Activated CD4-positive, alpha-beta memory T cell treated with anti-CD3 and anti-CD28 coated beads, Interleukin-2, amount 10 ng/mL, durations not matched to agents 7 days and 5 days (primary cell): ENCODE data around the gene GCM1. TPM values are rescaled to one million over a fixed set of nuclear protein-coding genes. Genes with fewer than 3 reads are reported as not detected.

Experiments used
- CTCF ChIA-PET: fragments of 350-600 bp; sonication (Branson Sonifier 250); formaldehyde crosslinking; loops from one replicate; lab custom pipeline; 2021; ENCODE audit warnings: antibody characterized with exemption, inconsistent platforms; lab: Charles Lee
- POLR2A ChIA-PET: fragments of 350-600 bp; sonication (Branson Sonifier 250); formaldehyde crosslinking; loops from one replicate; lab custom pipeline; 2021; ENCODE audit warnings: antibody characterized with exemption; lab: Charles Lee
- DNase-seq: peaks from one replicate; pipeline ENCODE4 v3.0.0-alpha.2; 2020
- H3K27ac Mint-ChIP-seq: one replicate; pipeline ENCODE4 v1.8.0; 2021; ENCODE audit warnings: mild to moderate bottlenecking, mixed read lengths
- H3K27me3 Mint-ChIP-seq: one replicate; pipeline ENCODE4 v1.8.0; 2021; ENCODE audit warnings: mixed read lengths
- H3K36me3 Mint-ChIP-seq: one replicate; pipeline ENCODE4 v1.8.0; 2021; ENCODE audit warnings: low read depth, mixed read lengths
- H3K4me1 Mint-ChIP-seq: one replicate; pipeline ENCODE4 v1.8.0; 2021; ENCODE audit warnings: mixed read lengths
- H3K4me3 Mint-ChIP-seq: one replicate; pipeline ENCODE4 v1.8.0; 2021; ENCODE audit warnings: mild to moderate bottlenecking, mixed read lengths
- H3K9me3 Mint-ChIP-seq: one replicate; pipeline ENCODE4 v1.8.0; 2021; ENCODE audit warnings: mixed read lengths
- total RNA-seq, 2 experiments: library from RNA; stranded (reverse); gene quantifications; one replicate each; pipeline ENCODE4 v1.2.3, GENCODE V29; 2021

GCM1 gene
- total RNA-seq, 2 experiments from 2014 or later = 0.10 TPM; not detected in 1

DNA sequence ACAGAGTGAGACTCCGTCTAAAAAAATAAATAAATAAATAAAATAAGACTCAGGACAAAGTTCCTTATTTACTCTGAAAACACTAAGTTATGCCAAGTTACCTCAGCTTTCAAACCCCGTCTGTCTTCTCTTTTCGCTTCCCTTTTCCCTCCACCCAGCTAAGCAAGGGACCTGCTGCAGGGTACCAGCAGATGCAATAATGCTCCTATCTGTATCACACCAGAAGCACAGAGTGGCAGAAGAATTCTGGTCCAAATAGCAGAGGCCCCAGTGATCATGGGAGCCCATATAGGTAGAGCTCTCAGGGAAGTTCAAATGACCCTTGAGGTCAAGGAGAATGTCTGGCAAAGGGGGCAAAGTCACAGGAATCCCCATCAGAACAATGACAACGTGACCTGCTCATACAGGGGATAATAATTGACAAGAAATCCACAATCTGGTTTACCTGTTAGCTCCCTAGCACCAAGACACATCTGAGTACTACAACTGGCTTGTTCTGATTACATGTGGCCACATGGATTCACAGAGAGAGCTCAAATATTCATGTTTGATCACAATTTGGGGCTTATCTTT lies 8.7 kb downstream of the GCM1 start:
- ChIA-PET POLR2A (no interaction called here), CTCF (interaction anchor here (0.6 kb wide), 1 partner anchor 542 kb away, joined by 3 read pairs; no protein-coding TSS in a partner anchor)
- peaks cover 17% of the 10 kb centered on the region for H3K27me3 Mint-ChIP-seq
- H3K36me3 Mint-ChIP-seq = no peaks in the 10 kb centered on the region
- no peak overlapping the region for H3K27ac Mint-ChIP-seq
- no peak for DNase-seq
- H3K9me3 Mint-ChIP-seq = no peaks in the 10 kb centered on the region
- no peaks in the 10 kb centered on the region for H3K4me1 Mint-ChIP-seq
- no peak overlapping the region for H3K4me3 Mint-ChIP-seq

DNA sequence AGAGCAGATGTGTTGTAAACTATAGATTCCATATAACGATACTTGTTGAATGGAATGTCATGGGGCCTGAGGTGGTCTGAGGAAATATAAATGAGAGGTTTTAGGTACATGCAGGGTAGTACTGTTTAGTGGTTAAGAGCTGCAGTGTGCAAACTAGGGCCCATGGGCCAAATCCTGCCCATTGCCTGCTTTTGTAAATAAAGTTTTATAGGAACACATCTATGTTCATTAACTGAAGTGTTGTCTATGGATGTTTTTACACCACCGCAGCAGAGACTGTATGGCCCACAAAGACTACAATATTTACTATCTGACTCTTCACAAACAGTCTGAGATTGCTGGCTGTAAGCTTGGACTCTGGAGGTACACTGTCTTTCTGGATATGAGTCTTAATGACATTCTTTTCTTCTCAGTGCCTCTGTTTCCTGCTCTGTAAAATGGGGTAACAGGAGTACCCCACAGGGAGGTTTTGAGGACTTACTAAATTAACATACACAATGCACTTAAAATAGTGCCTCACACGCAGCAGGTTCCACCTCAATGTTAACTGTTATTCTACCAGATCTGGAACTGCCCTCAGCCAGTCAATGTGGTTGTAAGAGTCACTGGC lies 12.5 kb downstream of the GCM1 start:
- no peak overlapping the region for H3K27ac Mint-ChIP-seq
- POLR2A ChIA-PET = no interaction called here
- CTCF ChIA-PET = no interaction called here
- DNase-seq = no peak
- H3K4me1 Mint-ChIP-seq = no peaks in the 10 kb centered on the region
- no peaks in the 10 kb centered on the region for H3K36me3 Mint-ChIP-seq
- no peaks in the 10 kb centered on the region for H3K9me3 Mint-ChIP-seq
- peaks cover 4% of the 10 kb centered on the region for H3K27me3 Mint-ChIP-seq
- no peak overlapping the region for H3K4me3 Mint-ChIP-seq

DNA sequence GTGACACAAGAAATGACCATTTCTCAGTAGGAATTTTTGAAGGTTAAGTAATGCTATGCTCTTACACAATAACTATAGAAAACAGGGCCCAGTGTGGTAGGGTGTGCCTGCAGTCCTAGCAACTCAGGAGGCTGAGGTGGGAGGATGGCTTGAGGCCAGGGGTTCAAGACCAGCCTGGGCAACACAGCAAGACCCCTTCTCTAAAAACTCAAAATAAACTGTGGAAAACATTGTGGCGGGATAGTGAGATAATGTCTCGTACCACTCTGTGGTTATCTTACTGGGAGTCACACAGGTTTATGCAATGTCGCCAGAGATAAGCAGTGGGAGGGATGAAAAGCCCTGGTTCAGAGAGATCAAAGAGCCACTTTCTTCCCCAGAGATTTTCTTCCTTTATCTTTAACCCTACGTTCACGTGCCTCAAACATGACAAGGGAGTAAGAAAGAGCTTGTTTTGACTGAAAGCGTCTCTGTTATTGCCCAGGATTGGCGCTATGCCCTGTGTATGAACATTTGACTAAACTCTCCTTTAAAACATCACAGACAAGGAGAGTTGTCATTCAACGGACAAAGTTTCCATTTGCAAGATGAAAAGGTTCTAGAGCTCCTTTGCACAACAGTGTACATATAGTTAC lies 13.9 kb downstream of the GCM1 start:
- Mint-ChIP-seq H3K36me3 (no peaks in the 10 kb centered on the region), H3K27ac (no peak overlapping the region), H3K27me3 (peaks cover 5% of the 10 kb centered on the region), H3K4me3 (no peak overlapping the region), H3K4me1 (no peaks in the 10 kb centered on the region), H3K9me3 (no peaks in the 10 kb centered on the region)
- no peak for DNase-seq
- ChIA-PET POLR2A (no interaction called here), CTCF (no interaction called here)

DNA sequence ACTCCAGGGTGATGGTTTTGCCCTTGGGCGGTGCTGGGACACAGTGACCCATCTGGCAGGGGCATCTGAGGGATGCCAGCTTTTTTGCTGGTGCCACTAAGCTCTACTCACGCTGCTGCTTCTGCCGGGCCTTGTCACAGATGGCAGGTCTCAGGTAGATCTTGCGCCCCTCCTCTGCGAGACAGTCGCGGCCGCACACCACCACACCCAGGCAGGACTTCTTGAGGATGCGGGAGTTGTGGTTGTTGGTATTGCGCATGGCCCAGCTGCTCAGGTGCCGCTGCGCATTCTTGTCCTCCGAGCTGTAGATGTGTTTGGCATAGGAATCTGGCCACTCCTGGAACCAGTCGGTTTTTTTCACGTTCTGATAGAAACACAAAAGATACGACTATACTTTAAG lies 14.7 kb downstream of the GCM1 start:
- Mint-ChIP-seq H3K4me3 (no peak overlapping the region), H3K9me3 (no peaks in the 10 kb centered on the region), H3K27me3 (peaks cover 8% of the 10 kb centered on the region), H3K36me3 (no peaks in the 10 kb centered on the region), H3K27ac (no peak overlapping the region), H3K4me1 (no peaks in the 10 kb centered on the region)
- DNase-seq = no peak
- ChIA-PET CTCF (no interaction called here), POLR2A (no interaction called here)

DNA sequence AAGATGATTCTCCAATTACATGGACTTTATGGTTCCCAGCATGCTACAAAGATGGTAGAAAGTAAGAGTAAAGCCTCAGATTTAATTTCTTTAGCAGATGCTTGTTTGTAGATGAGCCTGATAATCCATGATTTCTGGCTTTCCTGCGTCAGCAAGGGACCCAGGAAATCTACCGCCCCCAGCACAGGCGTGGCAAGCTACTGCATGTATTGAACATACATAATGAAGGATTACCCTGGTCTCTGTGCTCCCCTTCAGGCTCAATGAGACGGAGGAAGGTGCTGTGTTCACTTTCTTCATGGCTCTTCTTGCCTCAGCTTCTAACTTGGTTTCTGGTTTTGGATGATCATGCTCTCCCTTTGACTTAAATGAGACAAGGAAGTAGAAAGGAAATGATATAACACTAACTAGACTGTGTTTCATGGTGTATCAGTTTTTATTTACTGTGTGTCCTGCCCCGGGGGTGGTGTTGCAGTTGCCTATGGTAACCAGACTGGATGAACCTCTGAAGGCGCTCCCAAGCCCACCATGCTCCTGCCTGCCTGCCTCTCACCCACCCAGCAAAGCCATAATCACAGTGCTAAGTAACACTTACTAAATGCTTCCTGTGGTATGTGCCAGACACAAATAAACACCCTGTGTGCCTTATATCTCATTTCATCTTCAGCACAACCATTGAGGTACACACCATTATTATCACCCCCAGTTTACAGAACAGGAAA lies 17.9 kb downstream of the GCM1 start:
- Mint-ChIP-seq H3K27ac (no peak overlapping the region), H3K27me3 (peaks cover 25% of the 10 kb centered on the region), H3K4me3 (no peak overlapping the region), H3K4me1 (no peaks in the 10 kb centered on the region), H3K9me3 (no peaks in the 10 kb centered on the region), H3K36me3 (no peaks in the 10 kb centered on the region)
- POLR2A ChIA-PET = no interaction called here
- no peak for DNase-seq
- CTCF ChIA-PET = no interaction called here

DNA sequence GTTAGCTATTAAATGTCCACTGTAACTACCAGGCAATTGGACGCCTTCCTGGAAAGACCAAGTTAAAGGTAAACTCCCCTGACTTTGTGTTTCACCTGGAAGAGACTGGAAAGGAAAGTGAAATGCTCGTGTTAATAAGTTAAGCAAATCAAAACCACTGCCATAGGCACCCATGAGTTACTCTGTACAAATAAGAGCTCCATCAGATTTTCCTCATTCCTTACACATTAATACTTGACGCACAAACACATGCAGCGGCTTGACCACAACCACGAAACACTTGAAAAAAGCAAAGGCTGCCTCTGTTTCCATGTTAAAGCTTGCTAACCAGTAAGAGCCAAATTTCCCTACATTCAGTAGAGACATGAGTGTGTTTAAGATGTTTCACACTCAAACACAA lies 19.8 kb downstream of the GCM1 start:
- H3K4me3 Mint-ChIP-seq = no peak overlapping the region
- no peak overlapping the region for H3K27ac Mint-ChIP-seq
- H3K4me1 Mint-ChIP-seq = no peaks in the 10 kb centered on the region
- no peaks in the 10 kb centered on the region for H3K9me3 Mint-ChIP-seq
- H3K36me3 Mint-ChIP-seq = no peaks in the 10 kb centered on the region
- no peak for DNase-seq
- CTCF ChIA-PET = no interaction called here
- peaks cover 25% of the 10 kb centered on the region for H3K27me3 Mint-ChIP-seq
- POLR2A ChIA-PET = no interaction called here

DNA sequence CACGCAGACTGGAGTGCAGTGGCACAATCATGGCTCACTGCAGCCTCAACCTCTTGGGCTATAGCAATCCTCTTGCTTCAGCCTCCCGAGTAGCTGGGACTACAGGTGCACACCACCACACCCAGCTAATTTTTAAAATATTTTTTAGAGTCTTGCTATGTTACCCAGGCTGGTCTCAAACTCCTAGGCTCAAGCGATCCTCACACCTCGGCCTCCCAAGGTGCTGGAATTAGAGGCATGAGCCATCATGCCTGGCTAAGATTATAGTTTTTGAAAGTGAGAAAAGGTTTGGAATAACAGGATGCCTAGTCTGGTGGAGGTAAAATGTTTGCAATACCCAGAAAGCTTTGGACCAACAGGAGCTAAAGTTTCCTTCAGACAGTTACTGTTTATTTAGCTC lies 23.4 kb downstream of the GCM1 start:
- POLR2A ChIA-PET = no interaction called here
- Mint-ChIP-seq H3K36me3 (no peaks in the 10 kb centered on the region), H3K27ac (no peak overlapping the region), H3K27me3 (peaks cover 21% of the 10 kb centered on the region), H3K9me3 (no peaks in the 10 kb centered on the region), H3K4me1 (no peaks in the 10 kb centered on the region), H3K4me3 (no peak overlapping the region)
- DNase-seq = no peak
- CTCF ChIA-PET = no interaction called here

DNA sequence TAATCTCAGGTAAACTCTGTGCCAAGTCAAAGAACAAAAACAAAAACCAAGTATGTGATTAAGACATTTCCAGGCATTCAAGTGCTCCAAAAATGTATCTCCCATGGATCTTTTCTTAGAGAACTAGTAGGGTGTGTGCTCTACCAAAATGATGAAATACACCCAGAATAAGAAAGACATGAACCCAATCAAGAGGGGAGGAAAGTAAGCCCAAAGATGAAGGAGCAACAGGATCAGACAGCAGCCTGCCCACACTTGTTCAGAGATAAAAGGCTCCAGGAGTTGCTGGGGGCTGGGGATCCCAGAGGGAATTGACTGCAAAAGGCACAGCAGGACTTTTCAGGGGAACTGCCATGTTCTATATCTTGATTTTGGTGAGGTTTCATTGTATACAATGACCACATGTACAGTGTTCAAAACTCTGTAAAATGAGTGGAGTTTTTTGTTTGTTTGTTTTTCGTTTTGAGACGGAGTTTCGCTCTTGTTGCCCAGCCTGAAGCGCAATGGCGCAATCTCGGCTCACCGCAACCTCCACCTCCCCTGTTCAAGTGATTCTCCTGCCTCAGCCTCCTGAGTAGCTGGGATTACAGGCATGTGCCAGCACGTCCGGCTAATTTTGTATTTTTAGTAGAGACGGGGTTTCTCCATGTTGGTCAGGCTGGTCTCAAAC lies 24.4 kb downstream of the GCM1 start:
- DNase-seq = no peak
- POLR2A ChIA-PET = no interaction called here
- H3K4me3 Mint-ChIP-seq = no peak overlapping the region
- H3K36me3 Mint-ChIP-seq = no peaks in the 10 kb centered on the region
- peaks cover 21% of the 10 kb centered on the region for H3K27me3 Mint-ChIP-seq
- CTCF ChIA-PET = no interaction called here
- no peak overlapping the region for H3K27ac Mint-ChIP-seq
- no peaks in the 10 kb centered on the region for H3K4me1 Mint-ChIP-seq
- H3K9me3 Mint-ChIP-seq = no peaks in the 10 kb centered on the region

DNA sequence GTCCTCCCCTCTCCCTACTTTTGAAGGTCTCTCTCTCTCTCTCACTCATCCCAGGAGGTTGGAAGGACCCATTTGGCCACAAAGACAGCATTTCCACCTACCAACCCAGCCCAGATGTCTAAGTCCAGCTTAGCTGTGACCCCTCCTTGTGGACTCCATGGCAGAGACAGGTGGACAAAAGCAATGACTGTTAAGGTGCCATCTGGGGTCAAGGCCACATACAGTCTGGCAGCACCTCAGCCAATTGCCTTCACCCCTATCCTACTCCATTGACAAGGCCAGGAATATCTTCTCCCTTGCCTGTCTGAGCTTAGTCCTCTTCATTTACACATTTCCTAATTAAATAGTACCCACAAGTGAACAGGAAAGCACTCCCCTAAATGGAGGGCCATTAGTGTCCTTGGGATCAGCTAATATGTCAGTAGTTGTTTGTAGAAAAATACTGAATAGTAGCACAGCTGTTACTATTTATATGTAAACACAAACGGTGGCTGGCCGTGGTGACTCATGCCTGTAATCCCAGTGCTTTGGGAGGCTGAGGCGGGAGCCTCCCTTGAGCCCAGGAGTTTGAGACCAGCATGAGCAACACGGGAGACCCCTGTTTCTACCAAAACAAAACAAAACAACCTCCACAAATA lies 28.8 kb downstream of the GCM1 start:
- H3K36me3 Mint-ChIP-seq = no peaks in the 10 kb centered on the region
- peaks cover 5% of the 10 kb centered on the region for H3K27me3 Mint-ChIP-seq
- no peaks in the 10 kb centered on the region for H3K4me1 Mint-ChIP-seq
- CTCF ChIA-PET = no interaction called here
- no peak overlapping the region for H3K4me3 Mint-ChIP-seq
- no peaks in the 10 kb centered on the region for H3K9me3 Mint-ChIP-seq
- DNase-seq = no peak
- POLR2A ChIA-PET = no interaction called here
- no peak overlapping the region for H3K27ac Mint-ChIP-seq

DNA sequence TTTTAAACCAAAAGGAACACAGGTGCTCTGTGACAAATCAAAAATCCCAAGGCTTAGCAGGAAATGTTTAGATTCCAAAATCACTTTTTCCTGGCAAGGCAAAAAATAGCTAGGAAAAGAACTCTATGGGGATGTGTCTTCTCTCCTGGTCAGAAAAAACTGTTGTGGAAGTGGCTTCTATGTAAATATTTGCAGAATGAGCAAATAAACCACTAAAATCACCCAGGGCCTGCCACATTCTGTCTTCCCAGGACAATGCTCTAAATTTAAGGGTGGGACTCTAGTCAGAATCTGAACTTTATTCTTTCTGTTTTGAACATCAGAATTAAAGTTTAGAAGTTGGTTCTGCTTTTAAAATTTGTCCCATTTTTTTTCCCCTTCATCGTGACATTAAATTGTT lies 29.3 kb downstream of the GCM1 start:
- H3K36me3 Mint-ChIP-seq = no peaks in the 10 kb centered on the region
- H3K4me1 Mint-ChIP-seq = no peaks in the 10 kb centered on the region
- DNase-seq = no peak
- H3K27ac Mint-ChIP-seq = no peak overlapping the region
- H3K4me3 Mint-ChIP-seq = no peak overlapping the region
- H3K27me3 Mint-ChIP-seq = peaks cover 5% of the 10 kb centered on the region
- CTCF ChIA-PET = no interaction called here
- H3K9me3 Mint-ChIP-seq = no peaks in the 10 kb centered on the region
- POLR2A ChIA-PET = no interaction called here

DNA sequence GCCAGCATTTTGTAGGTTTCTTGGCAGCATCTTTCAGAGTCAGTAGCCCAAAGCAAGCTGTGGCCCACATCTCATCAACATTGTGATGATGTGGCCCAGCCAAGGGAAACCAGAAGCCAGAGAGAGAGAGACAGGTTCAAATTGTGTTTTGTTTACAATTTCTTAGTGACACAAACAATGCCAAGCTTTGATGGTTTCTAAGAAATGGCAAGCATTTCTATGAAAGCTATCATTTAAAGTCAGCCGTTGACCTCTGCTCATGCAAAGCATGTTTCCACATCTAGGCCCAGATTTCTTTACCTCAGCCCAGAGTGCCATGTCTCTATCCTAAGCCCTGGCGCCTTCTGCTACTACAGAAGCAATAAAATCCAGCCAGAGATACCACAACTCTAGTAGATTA lies 32.9 kb downstream of the GCM1 start:
- Mint-ChIP-seq H3K4me3 (no peak overlapping the region), H3K4me1 (peaks cover 10% of the 10 kb centered on the region), H3K36me3 (no peaks in the 10 kb centered on the region), H3K9me3 (no peaks in the 10 kb centered on the region), H3K27ac (no peak overlapping the region), H3K27me3 (peaks cover 5% of the 10 kb centered on the region)
- DNase-seq = no peak
- CTCF ChIA-PET = no interaction called here
- POLR2A ChIA-PET = no interaction called here

DNA sequence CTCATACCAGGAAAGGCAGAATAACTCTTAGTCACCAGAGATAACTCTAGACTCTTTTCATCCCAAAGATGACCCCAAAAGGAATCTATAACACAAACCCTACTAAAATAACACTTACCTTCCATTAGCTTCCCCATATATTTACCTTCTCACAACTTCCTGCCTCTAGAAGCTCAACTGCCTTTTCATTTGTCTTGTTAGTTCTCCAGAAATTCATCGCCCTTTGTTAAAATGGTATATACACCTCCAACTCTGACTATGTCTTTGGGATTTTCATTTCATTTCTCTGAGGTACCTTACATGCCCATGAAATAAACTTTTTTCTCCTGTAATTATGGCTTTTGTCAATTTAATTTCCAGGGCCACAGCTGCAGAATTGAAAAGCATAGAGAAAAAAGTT lies 33.5 kb downstream of the GCM1 start:
- H3K36me3 Mint-ChIP-seq = no peaks in the 10 kb centered on the region
- no peak overlapping the region for H3K4me3 Mint-ChIP-seq
- DNase-seq = no peak
- POLR2A ChIA-PET = interaction anchor here (0.6 kb wide), 1 partner anchor 133 kb away, joined by 3 read pairs; no protein-coding TSS in a partner anchor
- CTCF ChIA-PET = no interaction called here
- peaks cover 5% of the 10 kb centered on the region for H3K27me3 Mint-ChIP-seq
- H3K27ac Mint-ChIP-seq = no peak overlapping the region
- no peaks in the 10 kb centered on the region for H3K9me3 Mint-ChIP-seq
- peaks cover 14% of the 10 kb centered on the region for H3K4me1 Mint-ChIP-seq
